GM21737 (cell line): ENCODE results near the gene SLFN11.
"Not testable (repeated sequence)": the region's sequence is repeated elsewhere in the genome, so short reads cannot be mapped to it uniquely, and the experiment has no call there.

Source experiments
- ATAC-seq: cut with Tn5 transposase; IDR thresholded peaks from one replicate; pipeline ENCODE4 v1.9.1; 2021; ENCODE audit warnings: mild to moderate bottlenecking, moderate library complexity; ENCODE audit not compliant: unreplicated experiment

SLFN11 gene, protein sequence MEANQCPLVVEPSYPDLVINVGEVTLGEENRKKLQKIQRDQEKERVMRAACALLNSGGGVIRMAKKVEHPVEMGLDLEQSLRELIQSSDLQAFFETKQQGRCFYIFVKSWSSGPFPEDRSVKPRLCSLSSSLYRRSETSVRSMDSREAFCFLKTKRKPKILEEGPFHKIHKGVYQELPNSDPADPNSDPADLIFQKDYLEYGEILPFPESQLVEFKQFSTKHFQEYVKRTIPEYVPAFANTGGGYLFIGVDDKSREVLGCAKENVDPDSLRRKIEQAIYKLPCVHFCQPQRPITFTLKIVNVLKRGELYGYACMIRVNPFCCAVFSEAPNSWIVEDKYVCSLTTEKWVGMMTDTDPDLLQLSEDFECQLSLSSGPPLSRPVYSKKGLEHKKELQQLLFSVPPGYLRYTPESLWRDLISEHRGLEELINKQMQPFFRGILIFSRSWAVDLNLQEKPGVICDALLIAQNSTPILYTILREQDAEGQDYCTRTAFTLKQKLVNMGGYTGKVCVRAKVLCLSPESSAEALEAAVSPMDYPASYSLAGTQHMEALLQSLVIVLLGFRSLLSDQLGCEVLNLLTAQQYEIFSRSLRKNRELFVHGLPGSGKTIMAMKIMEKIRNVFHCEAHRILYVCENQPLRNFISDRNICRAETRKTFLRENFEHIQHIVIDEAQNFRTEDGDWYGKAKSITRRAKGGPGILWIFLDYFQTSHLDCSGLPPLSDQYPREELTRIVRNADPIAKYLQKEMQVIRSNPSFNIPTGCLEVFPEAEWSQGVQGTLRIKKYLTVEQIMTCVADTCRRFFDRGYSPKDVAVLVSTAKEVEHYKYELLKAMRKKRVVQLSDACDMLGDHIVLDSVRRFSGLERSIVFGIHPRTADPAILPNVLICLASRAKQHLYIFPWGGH

GRCh38 chr17:35373534-35373983 is at the start of gene SLFN11:
TSS of gene SLFN11 (minus strand) at chr17:35373621. CDS start at chr17:35363807, 9,814 bp downstream.
- no peak for ATAC-seq

- ATAC-seq, result not testable (repeated sequence)
These were observed 47.6 kb upstream of the SLFN11 start for GRCh38 chr17:35421069-35421468.

- no peak for ATAC-seq
These were observed 43.2 kb upstream of the SLFN11 start for GRCh38 chr17:35416659-35417058.

- ATAC-seq, result not testable (repeated sequence)
These were observed 41.3 kb upstream of the SLFN11 start for GRCh38 chr17:35414707-35415106.

- no peak for ATAC-seq
These were observed 40.8 kb upstream of the SLFN11 start for GRCh38 chr17:35414247-35414646.

GRCh38 chr17:35407531-35407930 is 34.1 kb upstream of the SLFN11 start:
- ATAC-seq, result no peak

GRCh38 chr17:35406568-35406967 is 33.1 kb upstream of the SLFN11 start:
- no peak for ATAC-seq

GRCh38 chr17:35404360-35404759 is 30.9 kb upstream of the SLFN11 start:
- ATAC-seq, result no peak

GRCh38 chr17:35393783-35394182 is 20.4 kb upstream of the SLFN11 start:
- ATAC-seq, result not testable (repeated sequence)

DNA sequence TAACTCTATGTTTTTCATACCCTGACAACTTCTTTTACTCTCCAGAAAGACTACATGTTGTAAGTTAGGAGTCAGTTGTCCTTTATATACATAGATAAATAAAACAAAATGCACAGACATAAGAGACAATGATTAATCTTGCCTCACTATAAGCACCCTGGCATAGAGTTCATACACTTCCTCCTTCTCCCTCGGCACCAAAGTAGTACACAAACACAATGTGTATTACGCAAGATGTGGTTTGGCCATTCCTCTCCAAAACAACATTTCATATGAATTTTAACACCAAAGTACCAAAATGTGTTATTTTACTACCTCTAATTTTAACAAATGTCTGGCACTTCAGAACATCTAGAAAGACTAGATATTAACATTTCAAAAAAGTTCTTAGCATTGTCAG is 17.2 kb upstream of the SLFN11 start:
- ATAC-seq, result no peak

GRCh38 chr17:35390156-35390555 is 16.7 kb upstream of the SLFN11 start:
- no peak for ATAC-seq

- ATAC-seq, result no peak
These were observed 14.1 kb upstream of the SLFN11 start for GRCh38 chr17:35387496-35387895.

- no peak for ATAC-seq
These were observed 4.3 kb upstream of the SLFN11 start for GRCh38 chr17:35377706-35378105.

- ATAC-seq, result no peak
These were observed 3.6 kb upstream of the SLFN11 start for GRCh38 chr17:35377068-35377467.

DNA sequence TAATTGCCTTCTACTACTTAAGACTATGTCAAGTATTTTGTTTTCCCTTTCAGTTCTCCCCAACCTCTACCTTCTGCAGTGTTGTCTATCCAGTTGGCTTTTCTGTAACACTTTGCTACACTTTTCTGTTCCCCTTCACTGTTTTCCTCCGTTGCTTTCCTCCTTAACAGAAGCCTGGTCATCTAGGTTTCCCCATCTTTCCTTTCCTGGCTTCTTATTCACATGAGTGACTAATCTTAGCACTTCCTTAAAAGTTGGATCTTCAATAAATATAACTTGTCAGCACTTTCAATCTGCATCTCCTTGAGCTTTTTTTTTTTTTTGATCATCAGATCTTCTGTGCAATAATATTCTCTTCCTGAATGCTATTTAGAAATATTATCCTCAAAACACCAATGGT is 2.8 kb upstream of the SLFN11 start:
- ATAC-seq, result no peak

- ATAC-seq, result no peak
These were observed 1.4 kb upstream of the SLFN11 start for GRCh38 chr17:35374766-35375344.

GRCh38 chr17:35373984-35374765 is 754 bp upstream of the SLFN11 start:
- ATAC-seq, result no peak

- ATAC-seq, result no peak
These were observed 431 bp downstream of the SLFN11 start for GRCh38 chr17:35372846-35373533.

DNA sequence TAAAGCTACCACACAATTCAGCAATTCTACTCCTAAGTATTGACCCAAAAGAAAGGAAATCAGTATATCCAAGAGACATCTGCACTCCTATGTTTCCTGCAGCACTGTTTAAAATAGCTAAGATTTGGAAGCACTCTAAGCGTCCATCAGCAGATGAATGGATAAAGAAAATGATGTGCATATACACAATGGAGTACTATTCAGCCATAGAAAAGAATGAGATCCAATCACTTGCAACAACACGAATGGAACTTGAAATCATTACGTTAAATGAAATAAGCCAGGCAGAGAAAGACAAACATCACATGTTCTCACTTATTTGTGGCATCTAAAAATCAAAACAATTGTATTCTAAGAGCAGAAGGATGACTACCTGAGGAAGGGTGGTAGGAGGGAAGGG is 1.5 kb downstream of the SLFN11 start:
- ATAC-seq, result no peak
